NB4 (cell line): ENCODE results near the gene ANO10.

Experiments
- CTCF ChIP-seq: IDR thresholded peaks from one replicate; pipeline ENCODE4 v1.5.1; 2012; ENCODE audit warnings: low read depth, low read length
- POLR2A ChIP-seq: IDR thresholded peaks from 2 replicates; pipeline ENCODE4 v1.6.1; 2011; ENCODE audit warnings: mild to moderate bottlenecking; ENCODE audit not compliant: insufficient read length; ENCODE audit errors: extremely low read depth

DNA sequence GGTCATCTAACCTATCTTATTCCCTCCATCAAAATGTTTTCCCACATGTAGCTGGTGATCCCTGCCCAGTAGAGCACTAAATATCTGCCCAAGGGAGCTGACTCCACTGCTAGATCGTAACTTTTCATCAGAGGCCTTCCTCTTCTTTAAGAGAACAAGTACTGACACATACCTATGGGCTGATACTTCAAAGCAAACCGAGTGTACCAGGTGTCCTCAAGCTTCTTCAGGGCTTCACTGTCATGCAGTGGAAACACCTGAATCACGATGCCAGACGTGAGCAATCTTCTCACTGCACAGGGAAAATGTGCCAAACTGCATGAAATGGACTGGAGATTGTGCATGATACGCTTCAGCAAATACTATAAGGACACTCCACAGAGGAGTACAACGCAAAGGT is 41.6 kb downstream of the ANO10 start:
- TF ChIP-seq POLR2A, result no peak
- no peak for TF ChIP-seq CTCF
